Measurements from ENCODE around the gene ZSWIM7.
"Not testable (repeated sequence)": the region's sequence is repeated elsewhere in the genome, so short reads cannot be mapped to it uniquely, and the experiment has no call there.

GRCh38 chr17:15936481-15936880 lies 63.0 kb downstream of the ZSWIM7 start:
- TF ChIP-seq, protein P1, sequence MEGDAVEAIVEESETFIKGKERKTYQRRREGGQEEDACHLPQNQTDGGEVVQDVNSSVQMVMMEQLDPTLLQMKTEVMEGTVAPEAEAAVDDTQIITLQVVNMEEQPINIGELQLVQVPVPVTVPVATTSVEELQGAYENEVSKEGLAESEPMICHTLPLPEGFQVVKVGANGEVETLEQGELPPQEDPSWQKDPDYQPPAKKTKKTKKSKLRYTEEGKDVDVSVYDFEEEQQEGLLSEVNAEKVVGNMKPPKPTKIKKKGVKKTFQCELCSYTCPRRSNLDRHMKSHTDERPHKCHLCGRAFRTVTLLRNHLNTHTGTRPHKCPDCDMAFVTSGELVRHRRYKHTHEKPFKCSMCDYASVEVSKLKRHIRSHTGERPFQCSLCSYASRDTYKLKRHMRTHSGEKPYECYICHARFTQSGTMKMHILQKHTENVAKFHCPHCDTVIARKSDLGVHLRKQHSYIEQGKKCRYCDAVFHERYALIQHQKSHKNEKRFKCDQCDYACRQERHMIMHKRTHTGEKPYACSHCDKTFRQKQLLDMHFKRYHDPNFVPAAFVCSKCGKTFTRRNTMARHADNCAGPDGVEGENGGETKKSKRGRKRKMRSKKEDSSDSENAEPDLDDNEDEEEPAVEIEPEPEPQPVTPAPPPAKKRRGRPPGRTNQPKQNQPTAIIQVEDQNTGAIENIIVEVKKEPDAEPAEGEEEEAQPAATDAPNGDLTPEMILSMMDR (IDR thresholded peaks at IDR 0.05), result not testable (repeated sequence)
- TF ChIP-seq, protein P2, sequence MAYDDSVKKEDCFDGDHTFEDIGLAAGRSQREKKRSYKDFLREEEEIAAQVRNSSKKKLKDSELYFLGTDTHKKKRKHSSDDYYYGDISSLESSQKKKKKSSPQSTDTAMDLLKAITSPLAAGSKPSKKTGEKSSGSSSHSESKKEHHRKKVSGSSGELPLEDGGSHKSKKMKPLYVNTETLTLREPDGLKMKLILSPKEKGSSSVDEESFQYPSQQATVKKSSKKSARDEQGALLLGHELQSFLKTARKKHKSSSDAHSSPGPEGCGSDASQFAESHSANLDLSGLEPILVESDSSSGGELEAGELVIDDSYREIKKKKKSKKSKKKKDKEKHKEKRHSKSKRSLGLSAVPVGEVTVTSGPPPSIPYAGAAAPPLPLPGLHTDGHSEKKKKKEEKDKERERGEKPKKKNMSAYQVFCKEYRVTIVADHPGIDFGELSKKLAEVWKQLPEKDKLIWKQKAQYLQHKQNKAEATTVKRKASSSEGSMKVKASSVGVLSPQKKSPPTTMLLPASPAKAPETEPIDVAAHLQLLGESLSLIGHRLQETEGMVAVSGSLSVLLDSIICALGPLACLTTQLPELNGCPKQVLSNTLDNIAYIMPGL (CRISPR knock-in tag; IDR thresholded peaks at IDR 0.05), result not testable (repeated sequence)
- not testable (repeated sequence) for TF ChIP-seq RELA (CRISPR knock-in tag; IDR thresholded peaks at IDR 0.05; ENCODE audit: borderline replicate concordance)
- TF ChIP-seq, protein P3, sequence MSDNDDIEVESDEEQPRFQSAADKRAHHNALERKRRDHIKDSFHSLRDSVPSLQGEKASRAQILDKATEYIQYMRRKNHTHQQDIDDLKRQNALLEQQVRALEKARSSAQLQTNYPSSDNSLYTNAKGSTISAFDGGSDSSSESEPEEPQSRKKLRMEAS (CRISPR knock-in tag; IDR thresholded peaks at IDR 0.05), result not testable (repeated sequence)

Data from WTC11 (cell line).